Colonic mucosa (tissue), 4 donors: ENCODE results near the gene TBCD. TPM values are rescaled to one million over a fixed set of nuclear protein-coding genes. Genes with fewer than 3 reads are reported as not detected.

ENCODE experiments used
- DNase-seq: peaks from one replicate; pipeline ENCODE4 v3.0.0-alpha.2; 2020
- H3K27ac ChIP-seq: fragments of 200-600 bp; one replicate; pipeline ENCODE4 v1.8.0; 2021
- H3K27me3 ChIP-seq: fragments of 200-600 bp; one replicate; pipeline ENCODE4 v1.8.0; 2021
- H3K36me3 ChIP-seq: fragments of 200-600 bp; one replicate; pipeline ENCODE4 v1.8.0; 2021
- H3K4me1 ChIP-seq: fragments of 200-600 bp; one replicate; pipeline ENCODE4 v1.8.0; 2021; ENCODE audit warnings: mild to moderate bottlenecking
- H3K4me3 ChIP-seq: fragments of 200-600 bp; one replicate; pipeline ENCODE4 v1.8.0; 2021
- H3K9ac ChIP-seq, 2 donors: one replicate each; pipeline ENCODE4 v1.7.0; 2013; ENCODE audit warnings: control low read depth in 2 of 2, low read depth in 2 of 2, low read length in 2 of 2
- H3K9me3 ChIP-seq: fragments of 200-600 bp; one replicate; pipeline ENCODE4 v1.8.0; 2021
- intact Hi-C: fragments of 100-400 bp; cut with DNase I; formaldehyde crosslinking; loops from one replicate; pipeline ENCODE4 v1.14.1; 2022
- total RNA-seq, 2 donors: library from RNA; stranded (reverse); fragmentation: NEBNext Ultra II Directional in 1 of 2; extraction: Animal tissue kit (Norgen Biotek cat#: 25700) in 1 of 2; gene quantifications; one replicate each; pipeline ENCODE4 v1.2.1, GENCODE V29; 2021
- TF ChIP-seq, protein P1 (sequence below): fragments of 200-600 bp; IDR thresholded peaks from one replicate; pipeline ENCODE4 v1.8.0; 2022; ENCODE audit warnings: antibody characterized with exemption, mild to moderate bottlenecking
- donor health status: healthy.
- donor health status: DM: no; HTN: no; CAD: no.
- donor health status: DM: no; HTN: no; CAD: no.

TBCD gene
- total RNA-seq, 2 donors from 2014 or later = 49.2 to 101 TPM

GRCh38 chr17:82789051-82789592 lies 37.3 kb downstream of the TBCD start:
- DNase-seq = no peak

GRCh38 chr17:82789806-82790205 lies 37.9 kb downstream of the TBCD start:
- H3K36me3 ChIP-seq = no peaks in the 10 kb centered on the region
- no peak overlapping the region for H3K9ac ChIP-seq
- TF ChIP-seq, protein P1, sequence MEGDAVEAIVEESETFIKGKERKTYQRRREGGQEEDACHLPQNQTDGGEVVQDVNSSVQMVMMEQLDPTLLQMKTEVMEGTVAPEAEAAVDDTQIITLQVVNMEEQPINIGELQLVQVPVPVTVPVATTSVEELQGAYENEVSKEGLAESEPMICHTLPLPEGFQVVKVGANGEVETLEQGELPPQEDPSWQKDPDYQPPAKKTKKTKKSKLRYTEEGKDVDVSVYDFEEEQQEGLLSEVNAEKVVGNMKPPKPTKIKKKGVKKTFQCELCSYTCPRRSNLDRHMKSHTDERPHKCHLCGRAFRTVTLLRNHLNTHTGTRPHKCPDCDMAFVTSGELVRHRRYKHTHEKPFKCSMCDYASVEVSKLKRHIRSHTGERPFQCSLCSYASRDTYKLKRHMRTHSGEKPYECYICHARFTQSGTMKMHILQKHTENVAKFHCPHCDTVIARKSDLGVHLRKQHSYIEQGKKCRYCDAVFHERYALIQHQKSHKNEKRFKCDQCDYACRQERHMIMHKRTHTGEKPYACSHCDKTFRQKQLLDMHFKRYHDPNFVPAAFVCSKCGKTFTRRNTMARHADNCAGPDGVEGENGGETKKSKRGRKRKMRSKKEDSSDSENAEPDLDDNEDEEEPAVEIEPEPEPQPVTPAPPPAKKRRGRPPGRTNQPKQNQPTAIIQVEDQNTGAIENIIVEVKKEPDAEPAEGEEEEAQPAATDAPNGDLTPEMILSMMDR = no peak
- intact Hi-C loops = no loop called here
- H3K27ac ChIP-seq = no peak overlapping the region
- no peaks in the 10 kb centered on the region for H3K4me1 ChIP-seq
- H3K4me3 ChIP-seq = no peak overlapping the region
- H3K9me3 ChIP-seq = no peaks in the 10 kb centered on the region
- H3K27me3 ChIP-seq = no peaks in the 10 kb centered on the region
- no peak for DNase-seq

More at GRCh38 chr17:82789051-82789592, 37.3 kb downstream of the TBCD start:
- no peaks in the 10 kb centered on the region for H3K36me3 ChIP-seq
- H3K27ac ChIP-seq = no peak overlapping the region
- no peak overlapping the region for H3K9ac ChIP-seq
- no peaks in the 10 kb centered on the region for H3K9me3 ChIP-seq
- intact Hi-C loops = no loop called here
- no peak overlapping the region for H3K4me3 ChIP-seq
- H3K4me1 ChIP-seq = no peaks in the 10 kb centered on the region
- TF ChIP-seq, protein P1 = no peak
- no peaks in the 10 kb centered on the region for H3K27me3 ChIP-seq

GRCh38 chr17:82790391-82790790 lies 38.5 kb downstream of the TBCD start:
- no peaks in the 10 kb centered on the region for H3K9me3 ChIP-seq
- no peak overlapping the region for H3K27ac ChIP-seq
- H3K27me3 ChIP-seq = no peaks in the 10 kb centered on the region
- peaks cover 1% of the 10 kb centered on the region for H3K4me1 ChIP-seq
- no peak for DNase-seq
- no peak overlapping the region for H3K9ac ChIP-seq
- intact Hi-C loops = no loop called here
- no peak overlapping the region for H3K4me3 ChIP-seq
- TF ChIP-seq, protein P1 = no peak
- no peaks in the 10 kb centered on the region for H3K36me3 ChIP-seq

DNA sequence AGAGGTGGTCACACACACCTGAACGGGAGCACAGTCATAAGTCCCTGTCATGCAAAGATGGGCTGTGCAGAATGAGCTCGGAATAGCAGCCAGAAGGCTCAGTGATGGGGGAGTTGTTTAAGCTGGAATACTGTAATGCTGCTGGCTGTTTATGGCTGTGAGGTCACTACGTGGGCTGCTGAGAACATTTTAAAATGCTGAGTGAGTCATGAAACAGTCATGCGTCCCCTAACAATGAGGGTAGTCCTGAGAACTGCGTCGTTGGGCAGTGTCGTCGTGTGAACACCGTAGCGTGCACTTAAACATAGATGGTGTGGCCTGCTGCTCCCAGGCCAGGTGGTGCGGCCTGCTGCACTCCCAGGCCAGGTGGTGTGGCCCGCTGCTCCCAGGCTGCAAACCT lies 39.7 kb downstream of the TBCD start:
- Histone ChIP-seq H3K4me1 (peaks cover 8% of the 10 kb centered on the region), H3K9ac (no peak overlapping the region), H3K4me3 (no peak overlapping the region), H3K27me3 (no peaks in the 10 kb centered on the region), H3K36me3 (no peaks in the 10 kb centered on the region), H3K9me3 (no peaks in the 10 kb centered on the region), H3K27ac (no peak overlapping the region)
- intact Hi-C loops = no loop called here
- TF ChIP-seq, protein P1 = no peak
- DNase-seq = no peak

DNA sequence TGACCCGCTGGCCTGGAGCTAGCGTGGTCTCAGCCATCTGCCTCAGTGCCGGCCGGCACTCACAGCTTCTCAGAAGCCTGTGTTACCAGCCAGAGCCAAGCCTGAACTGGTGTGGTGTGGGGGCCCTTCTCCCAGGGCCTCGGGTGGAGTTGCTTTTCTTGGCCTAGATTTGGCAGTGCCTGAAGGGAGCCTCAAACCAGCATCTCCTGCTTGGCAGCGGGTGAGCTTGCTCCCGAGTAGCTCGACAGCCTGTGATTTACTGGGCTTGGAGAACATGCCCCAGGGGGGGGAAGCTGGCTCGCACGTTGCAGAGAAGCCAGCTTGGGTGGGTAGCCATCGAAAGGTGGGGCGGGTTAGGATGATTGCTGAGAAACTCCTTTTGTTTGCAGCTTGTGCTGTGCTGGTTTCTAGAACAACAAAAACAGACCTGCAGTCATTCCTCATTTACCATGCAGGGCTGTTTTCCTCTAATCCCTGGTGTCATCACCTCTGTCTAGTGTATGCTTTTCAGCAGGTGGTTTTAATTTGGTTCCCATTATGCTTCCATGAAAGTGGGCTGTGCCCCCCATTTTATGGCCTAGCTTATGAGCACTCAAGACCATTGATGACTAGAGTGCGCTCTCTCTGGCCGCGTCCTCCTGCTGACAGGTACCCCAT lies 42.2 kb downstream of the TBCD start:
- intact Hi-C loops = no loop called here
- no peak overlapping the region for H3K4me3 ChIP-seq
- no peak overlapping the region for H3K9ac ChIP-seq
- DNase-seq = no peak
- TF ChIP-seq, protein P1 = no peak
- peaks cover 8% of the 10 kb centered on the region for H3K4me1 ChIP-seq
- H3K36me3 ChIP-seq = no peaks in the 10 kb centered on the region
- H3K9me3 ChIP-seq = no peaks in the 10 kb centered on the region
- peak overlapping the region; percentile 18 for H3K27ac ChIP-seq
- no peaks in the 10 kb centered on the region for H3K27me3 ChIP-seq
